Ascending aorta (tissue), 2 donors: ENCODE data around the gene SGMS2. TPM values are rescaled to one million over a fixed set of nuclear protein-coding genes. Genes with fewer than 3 reads are reported as not detected.

ENCODE experiments used
- DNase-seq, 2 donors: peaks; one replicate each; pipeline ENCODE4 v3.0.0-alpha.2; 2019; ENCODE audit warnings: low spot score in 2 of 2
- H3K27ac ChIP-seq, 2 donors: fragments of 200-600 bp; sonication (generic); one replicate each; pipeline ENCODE4 v1.5.1; 2016 to 2017; ENCODE audit warnings: mild to moderate bottlenecking in 1 of 2
- H3K27me3 ChIP-seq: fragments of 200-600 bp; sonication (generic); one replicate; pipeline ENCODE4 v1.5.1; 2017
- H3K36me3 ChIP-seq, 2 donors: fragments of 200-600 bp; sonication (generic); one replicate each; pipeline ENCODE4 v1.5.1; 2016
- H3K4me1 ChIP-seq, 2 donors: fragments of 200-600 bp; sonication (generic); one replicate each; pipeline ENCODE4 v1.5.1; 2016 to 2017; ENCODE audit warnings: mild to moderate bottlenecking in 1 of 2
- H3K4me3 ChIP-seq, 2 donors: fragments of 200-600 bp; sonication (generic); one replicate each; pipeline ENCODE4 v1.5.1; 2016 to 2017; ENCODE audit warnings: mild to moderate bottlenecking in 1 of 2
- H3K9me3 ChIP-seq, 2 donors: fragments of 200-600 bp; sonication (generic); one replicate each; pipeline ENCODE4 v1.5.1; 2016
- CTCF ChIP-seq, 3 experiments: fragments of 200-600 bp in 2 of 3; fragments of 450-650 bp in 1 of 3; sonication (generic) in 2 of 3; IDR thresholded peaks; one replicate each; pipeline ENCODE4 v1.5.1; 2016 to 2019; ENCODE audit warnings: antibody characterized with exemption in 3 of 3, mild to moderate bottlenecking in 1 of 3, moderate library complexity in 1 of 3
- intact Hi-C: fragments of 100-400 bp; cut with DNase I; formaldehyde crosslinking; loops from one replicate; pipeline ENCODE4 v1.15.1; 2023
- total RNA-seq: library from RNA; depleted of rRNA; stranded (reverse); fragments of >200 nt; gene quantifications from one replicate; pipeline ENCODE4 v1.1.0, GENCODE V29; 2016

Gene SGMS2
- total RNA-seq, 1 donor from 2014 or later, result 333 TPM

DNA sequence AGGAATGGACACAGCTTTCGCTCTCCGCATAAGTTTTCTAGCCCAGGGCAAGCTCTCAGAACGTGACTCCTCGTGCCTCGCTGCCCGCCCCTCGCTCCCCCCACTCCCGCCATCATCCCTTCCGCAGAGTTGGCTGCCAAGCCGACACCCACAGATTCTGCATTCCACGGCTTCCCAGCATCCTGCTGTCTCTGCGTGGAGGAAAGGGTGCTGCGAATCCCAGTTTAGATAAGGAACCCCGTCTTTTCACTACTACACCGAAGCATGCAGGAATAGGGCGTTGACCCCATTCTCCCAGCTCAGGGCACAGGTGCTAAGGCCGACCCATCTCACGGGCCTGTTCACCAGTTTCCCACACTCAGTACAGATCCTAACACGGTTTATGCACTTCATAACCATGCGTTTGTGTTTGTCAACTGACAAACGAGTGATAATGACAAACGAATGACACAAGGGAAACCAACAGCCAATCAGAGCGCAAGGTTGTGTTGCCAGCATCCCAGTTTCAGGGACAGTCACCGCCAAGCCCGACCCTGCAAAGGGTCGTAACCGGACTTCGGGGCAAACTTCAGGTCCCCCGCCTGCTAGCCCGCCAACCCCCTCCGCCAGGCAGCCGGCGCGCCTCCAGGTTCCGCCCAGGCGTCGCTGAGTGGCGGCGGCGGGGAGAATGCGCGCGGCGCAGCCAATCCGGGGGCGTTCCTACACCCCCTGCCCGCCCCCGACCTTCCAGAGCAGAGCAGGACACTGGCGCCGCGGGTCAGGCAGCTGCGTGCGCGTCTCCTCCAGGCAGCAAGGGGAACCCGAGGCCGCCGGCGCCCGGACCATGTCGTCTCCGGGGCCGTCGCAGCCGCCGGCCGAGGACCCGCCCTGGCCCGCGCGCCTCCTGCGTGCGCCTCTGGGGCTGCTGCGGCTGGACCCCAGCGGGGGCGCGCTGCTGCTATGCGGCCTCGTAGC, 106.4 kb downstream of the SGMS2 start, which contains the start of gene CYP2U1:
Gene CYP2U1 (plus strand): TSS at position 729 of the 954 bp plus-strand sequence. CDS start 95 bp downstream, at position 824.
- peak; percentile 15 to 25 (median 17) for TF ChIP-seq CTCF (IDR thresholded peaks at IDR 0.05)
- H3K4me3 ChIP-seq, result peak within 1 kb of the TSS; percentile 72 to 85
- DNase-seq, result peak; percentile 66 to 94
- no peaks in the 10 kb centered on the region for H3K36me3 ChIP-seq
- intact Hi-C loops, result loop anchor here (1.0 to 5.0 kb wide), 4 partner anchors 66 to 241 kb away; partner anchors contain the start of gene SGMS2
- H3K4me1 ChIP-seq, result peaks cover 0 to 12% of the 10 kb centered on the region in 2 donors
- H3K9me3 ChIP-seq, result no peaks in the 10 kb centered on the region
- peak within 1 kb of the TSS; percentile 74 to 77 for H3K27ac ChIP-seq
- H3K27me3 ChIP-seq, result no peaks in the 10 kb centered on the region

- no peaks in the 10 kb centered on the region for H3K36me3 ChIP-seq
- peak overlapping the region; percentile 74 to 77 for H3K27ac ChIP-seq
- TF ChIP-seq CTCF (IDR thresholded peaks at IDR 0.05), result no peak
- peaks cover 0 to 12% of the 10 kb centered on the region in 2 donors for H3K4me1 ChIP-seq
- H3K27me3 ChIP-seq, result no peaks in the 10 kb centered on the region
- DNase-seq, result peak in 1 of 2 donors; percentile 70
- H3K9me3 ChIP-seq, result no peaks in the 10 kb centered on the region
- H3K4me3 ChIP-seq, result peak overlapping the region; percentile 72 to 85
- intact Hi-C loops, result loop anchor here (1.0 to 5.0 kb wide), 5 partner anchors 57 to 240 kb away; partner anchors contain the start of genes HADH and SGMS2
Observed at GRCh38 chr4:107931775-107932321, 107.1 kb downstream of the SGMS2 start.

- no peak for DNase-seq
- intact Hi-C loops, result no loop called here
- TF ChIP-seq CTCF (IDR thresholded peaks at IDR 0.05), result no peak
Observed at GRCh38 chr4:107935246-107935645, 110.5 kb downstream of the SGMS2 start.

GRCh38 chr4:107937040-107937439, 112.3 kb downstream of the SGMS2 start:
- Histone ChIP-seq H3K27me3 (no peaks in the 10 kb centered on the region), H3K9me3 (no peaks in the 10 kb centered on the region), H3K4me3 (no peak overlapping the region), H3K36me3 (no peaks in the 10 kb centered on the region), H3K4me1 (peaks cover 0 to 5% of the 10 kb centered on the region in 2 donors), H3K27ac (no peak overlapping the region)
- intact Hi-C loops, result no loop called here
- DNase-seq, result no peak
- no peak for TF ChIP-seq CTCF (IDR thresholded peaks at IDR 0.05)

More at GRCh38 chr4:107935246-107935645, 110.5 kb downstream of the SGMS2 start:
- Histone ChIP-seq H3K9me3 (no peaks in the 10 kb centered on the region), H3K36me3 (no peaks in the 10 kb centered on the region), H3K27ac (no peak overlapping the region), H3K4me1 (peaks cover 0 to 12% of the 10 kb centered on the region in 2 donors), H3K4me3 (no peak overlapping the region), H3K27me3 (no peaks in the 10 kb centered on the region)

DNA sequence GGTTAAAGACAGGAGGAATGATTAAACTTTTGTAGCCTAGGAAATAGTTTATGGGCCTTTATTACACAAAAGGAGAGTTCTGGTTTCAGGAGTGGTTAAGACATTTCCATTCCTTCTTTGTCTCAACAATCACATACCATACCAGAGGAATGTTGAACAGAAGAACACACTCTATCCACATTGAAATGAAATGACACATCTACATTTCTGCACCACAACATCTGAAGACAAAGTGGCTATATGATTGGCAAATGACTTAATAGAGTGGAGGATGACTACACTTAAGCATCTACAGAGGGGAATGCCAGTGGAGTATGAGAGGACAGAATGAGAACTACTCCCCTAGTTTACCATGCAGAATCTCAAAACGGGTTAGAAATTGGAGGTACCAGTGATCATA, 114.6 kb downstream of the SGMS2 start:
- no peaks in the 10 kb centered on the region for H3K36me3 ChIP-seq
- no peak for DNase-seq
- no peaks in the 10 kb centered on the region for H3K9me3 ChIP-seq
- no peak overlapping the region for H3K4me3 ChIP-seq
- no peaks in the 10 kb centered on the region for H3K27me3 ChIP-seq
- intact Hi-C loops, result no loop called here
- no peak for TF ChIP-seq CTCF (IDR thresholded peaks at IDR 0.05)
- no peak overlapping the region for H3K27ac ChIP-seq
- no peaks in the 10 kb centered on the region for H3K4me1 ChIP-seq
